Transverse colon (tissue), 3 donors: ENCODE results near the gene COL5A3.

Experiments used
- POLR2A ChIP-seq: fragments of 450-650 bp; IDR thresholded peaks from one replicate; pipeline ENCODE4 v1.6.1; 2016; ENCODE audit warnings: antibody characterized with exemption, mild to moderate bottlenecking, moderate library complexity
- TF ChIP-seq, protein P1 (sequence below), 5 experiments: fragments of 200-600 bp in 3 of 5; fragments of 450-650 bp in 2 of 5; sonication (generic) in 3 of 5; IDR thresholded peaks; 1 replicate in 2 of 5; 2 replicates in 3 of 5; pipeline ENCODE4 v1.5.1; 2016 to 2017; ENCODE audit warnings: antibody characterized with exemption in 5 of 5, inconsistent platforms in 3 of 5, mild to moderate bottlenecking in 2 of 5, moderate library complexity in 1 of 5

DNA sequence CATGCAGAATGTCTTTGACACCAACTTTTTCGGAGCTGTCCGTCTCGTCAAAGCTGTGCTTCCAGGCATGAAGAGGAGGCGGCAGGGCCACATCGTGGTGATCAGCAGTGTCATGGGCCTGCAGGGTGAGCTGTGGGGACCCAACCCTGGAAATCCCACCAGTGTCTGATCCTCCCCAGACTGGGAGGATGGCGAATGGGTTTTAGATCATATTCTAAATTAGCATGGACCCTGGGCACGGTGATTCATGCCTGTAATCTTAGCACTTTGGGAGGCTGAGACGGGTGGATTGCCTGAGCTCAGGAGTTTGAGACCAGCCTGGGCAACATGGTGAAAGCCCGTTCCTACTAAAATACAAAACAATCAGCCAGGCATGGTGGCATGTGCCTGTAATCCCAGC, 8.5 kb upstream of the COL5A3 start:
- TF ChIP-seq, protein P1, sequence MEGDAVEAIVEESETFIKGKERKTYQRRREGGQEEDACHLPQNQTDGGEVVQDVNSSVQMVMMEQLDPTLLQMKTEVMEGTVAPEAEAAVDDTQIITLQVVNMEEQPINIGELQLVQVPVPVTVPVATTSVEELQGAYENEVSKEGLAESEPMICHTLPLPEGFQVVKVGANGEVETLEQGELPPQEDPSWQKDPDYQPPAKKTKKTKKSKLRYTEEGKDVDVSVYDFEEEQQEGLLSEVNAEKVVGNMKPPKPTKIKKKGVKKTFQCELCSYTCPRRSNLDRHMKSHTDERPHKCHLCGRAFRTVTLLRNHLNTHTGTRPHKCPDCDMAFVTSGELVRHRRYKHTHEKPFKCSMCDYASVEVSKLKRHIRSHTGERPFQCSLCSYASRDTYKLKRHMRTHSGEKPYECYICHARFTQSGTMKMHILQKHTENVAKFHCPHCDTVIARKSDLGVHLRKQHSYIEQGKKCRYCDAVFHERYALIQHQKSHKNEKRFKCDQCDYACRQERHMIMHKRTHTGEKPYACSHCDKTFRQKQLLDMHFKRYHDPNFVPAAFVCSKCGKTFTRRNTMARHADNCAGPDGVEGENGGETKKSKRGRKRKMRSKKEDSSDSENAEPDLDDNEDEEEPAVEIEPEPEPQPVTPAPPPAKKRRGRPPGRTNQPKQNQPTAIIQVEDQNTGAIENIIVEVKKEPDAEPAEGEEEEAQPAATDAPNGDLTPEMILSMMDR (IDR thresholded peaks at IDR 0.05) = no peak
- TF ChIP-seq POLR2A = no peak
